ENCODE results near the gene ANKFN1.
"Not testable (repeated sequence)": the region's sequence is repeated elsewhere in the genome, so short reads cannot be mapped to it uniquely, and the experiment has no call there.

ANKFN1 gene

DNA sequence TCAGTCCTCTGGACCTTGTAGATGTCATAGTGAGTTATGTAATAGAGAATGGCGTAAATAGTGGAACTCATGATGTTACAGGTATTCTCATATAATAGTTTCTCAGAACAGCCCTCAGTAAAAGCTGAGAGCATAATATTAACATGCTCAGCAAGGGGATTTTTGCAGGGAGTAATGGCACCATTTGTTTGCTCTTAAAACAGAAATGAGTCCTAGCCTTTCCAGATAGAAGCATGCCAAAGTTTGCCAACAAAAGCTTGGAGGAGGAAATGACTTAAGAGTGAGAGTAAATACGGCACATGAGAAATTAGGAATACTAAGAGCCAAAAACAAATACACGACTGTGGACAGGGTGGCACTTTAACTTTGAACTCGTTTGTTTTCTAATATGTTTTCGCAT, 198.4 kb downstream of the ANKFN1 start:
- no peak for DNase-seq

DNA sequence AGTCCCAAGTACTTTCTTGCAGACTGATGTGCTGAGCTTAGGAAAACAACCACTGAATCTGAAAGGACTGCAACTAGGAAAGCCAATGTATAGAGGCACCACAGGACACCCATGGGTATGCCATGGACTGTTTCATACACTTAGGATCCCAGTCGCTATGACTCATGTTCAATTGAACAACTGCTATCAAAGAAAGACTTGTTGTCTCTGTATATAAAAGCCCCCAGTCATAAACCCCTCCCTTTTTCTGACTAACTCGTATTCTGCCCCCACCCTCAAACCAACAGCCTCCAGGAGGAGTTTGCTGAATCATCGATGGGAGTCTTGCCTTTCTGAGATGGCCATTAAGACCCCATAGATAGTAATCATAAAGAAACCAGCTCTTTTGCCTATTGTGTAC, 205.4 kb downstream of the ANKFN1 start:
- DNase-seq, result no peak

DNA sequence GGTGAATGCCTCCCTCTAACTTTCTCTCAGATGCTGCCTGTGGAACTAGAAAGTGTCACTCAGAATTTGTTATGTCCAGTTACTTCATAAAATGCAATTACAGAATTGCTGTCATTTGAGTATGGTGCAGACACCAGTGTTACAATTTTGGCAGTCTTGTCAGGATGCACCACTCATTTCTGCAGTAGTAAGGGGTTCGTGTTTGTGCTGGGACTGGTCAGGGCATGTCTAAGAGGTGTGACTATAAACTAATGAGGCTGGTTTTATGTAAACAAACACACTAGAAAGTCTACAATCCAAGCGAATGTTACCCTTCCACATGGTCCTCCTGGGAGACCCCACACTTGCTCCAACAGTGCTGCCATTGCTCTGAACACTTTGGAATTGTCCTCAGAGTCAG, 206.2 kb downstream of the ANKFN1 start:
- no peak for DNase-seq

DNA sequence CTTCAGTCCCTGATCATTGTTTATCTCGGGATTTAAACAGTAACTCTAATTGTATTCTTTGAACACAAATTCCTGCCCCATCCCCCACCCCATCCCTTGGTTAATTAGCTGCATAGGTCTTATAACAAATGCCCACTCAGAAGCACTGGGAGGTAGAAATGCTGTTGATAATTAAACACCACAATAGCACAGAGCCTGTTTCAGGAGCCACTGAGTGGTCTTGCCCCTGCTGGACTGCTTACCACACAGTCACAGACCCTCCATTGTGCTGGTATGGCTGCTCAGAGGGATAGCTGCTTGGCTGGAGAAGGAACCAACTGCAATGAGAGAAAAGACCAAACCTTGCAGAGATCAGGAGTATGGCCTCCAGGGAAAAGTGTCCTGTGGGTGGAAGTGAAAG, 214.1 kb downstream of the ANKFN1 start:
- DNase-seq, result no peak

DNA sequence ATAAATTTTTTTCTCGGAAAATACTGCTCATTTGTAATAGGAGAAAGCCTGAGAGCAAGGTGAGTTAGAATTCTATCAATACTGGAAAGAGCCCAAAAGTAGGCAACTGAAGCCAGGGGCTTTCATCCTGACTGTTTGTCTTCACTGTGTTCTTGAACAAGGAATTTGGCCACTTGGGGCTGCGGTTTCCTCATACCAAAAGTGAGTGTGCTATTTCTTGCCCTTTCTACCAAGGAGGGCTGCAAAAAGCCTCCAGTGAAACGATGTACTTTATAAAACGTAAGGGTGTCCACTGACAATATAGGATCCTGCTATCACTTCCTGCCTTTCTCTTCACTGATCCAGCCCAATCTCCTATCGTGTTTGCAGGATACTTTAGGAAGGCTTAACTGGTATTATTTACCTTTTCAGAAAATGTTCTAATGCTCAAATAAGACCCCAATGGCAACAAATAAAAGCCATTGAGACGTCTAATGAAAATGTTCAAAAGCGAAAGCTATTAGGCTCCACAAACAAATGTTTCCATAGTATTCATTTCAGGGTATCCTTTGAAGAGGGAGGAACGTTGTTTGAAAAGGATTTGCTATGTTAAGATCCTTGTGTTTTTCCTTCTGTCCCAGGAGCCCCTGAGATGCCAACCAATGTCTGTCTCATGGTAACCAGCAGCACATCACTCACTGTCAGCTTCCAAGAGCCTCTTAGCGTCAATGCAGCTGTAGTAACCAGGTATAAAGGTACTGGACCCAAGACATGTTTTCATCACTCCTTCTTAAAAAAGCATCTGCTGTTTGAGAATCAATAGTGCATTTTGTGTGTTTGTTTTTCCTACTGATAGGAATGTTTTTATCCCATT, 220.9 kb downstream of the ANKFN1 start:
- no peak for DNase-seq

DNA sequence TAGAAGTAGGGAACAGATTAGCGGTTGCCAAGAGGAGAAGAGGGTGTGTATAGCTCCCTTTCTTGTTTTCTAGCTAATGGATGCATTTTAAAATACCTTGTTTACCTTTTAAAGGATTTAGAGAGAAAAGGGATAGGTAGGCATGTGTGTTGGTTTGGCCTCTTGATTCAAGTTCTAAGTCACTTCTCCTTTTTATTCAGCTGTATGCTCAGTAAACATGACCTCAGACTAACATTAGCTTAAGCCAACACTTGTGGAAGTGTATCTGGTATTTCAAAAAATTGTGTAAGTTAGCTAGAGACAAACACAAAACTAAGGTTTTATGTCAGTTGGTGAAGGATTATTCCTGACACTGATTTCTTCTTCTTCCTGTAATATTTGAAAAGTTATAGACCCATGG, 236.1 kb downstream of the ANKFN1 start:
- DNase-seq, result no peak

DNA sequence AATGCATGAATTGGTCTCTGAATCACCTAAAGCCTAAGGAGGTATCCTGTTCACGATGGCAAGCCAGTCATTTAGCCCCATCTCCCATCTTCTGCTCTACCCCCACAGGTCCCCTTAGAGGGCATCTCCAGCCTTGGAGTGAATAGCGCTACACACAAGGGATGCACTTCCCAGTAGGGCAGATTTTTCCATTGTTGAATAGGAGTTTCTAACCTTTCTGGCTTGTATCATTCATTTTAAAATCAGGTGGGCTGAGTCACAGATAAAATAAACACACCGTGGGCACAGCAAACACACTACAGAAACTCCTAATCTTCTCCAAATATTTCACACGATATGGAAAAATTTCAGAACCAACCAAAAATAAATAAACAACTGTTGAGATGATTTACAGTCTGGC, 239.0 kb downstream of the ANKFN1 start:
- no peak for DNase-seq

DNA sequence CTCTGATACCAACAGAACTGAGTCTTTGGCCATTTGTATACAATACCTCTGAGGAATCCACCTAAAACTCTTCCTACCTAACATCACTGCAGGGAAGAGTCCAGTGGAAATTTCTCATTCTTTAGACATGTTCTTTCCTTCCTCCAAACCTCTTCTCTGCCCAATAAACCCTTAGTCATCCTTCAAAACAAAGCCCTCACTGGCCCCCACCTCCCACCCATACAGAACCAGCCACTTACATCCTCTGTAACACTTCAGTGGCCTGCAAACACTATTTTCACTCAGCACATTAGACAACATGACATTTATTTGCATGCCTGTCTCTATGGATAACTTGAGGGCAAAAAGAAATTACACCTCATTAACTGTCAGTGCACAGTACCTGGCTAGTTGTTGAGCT, 239.9 kb downstream of the ANKFN1 start:
- no peak for DNase-seq

DNA sequence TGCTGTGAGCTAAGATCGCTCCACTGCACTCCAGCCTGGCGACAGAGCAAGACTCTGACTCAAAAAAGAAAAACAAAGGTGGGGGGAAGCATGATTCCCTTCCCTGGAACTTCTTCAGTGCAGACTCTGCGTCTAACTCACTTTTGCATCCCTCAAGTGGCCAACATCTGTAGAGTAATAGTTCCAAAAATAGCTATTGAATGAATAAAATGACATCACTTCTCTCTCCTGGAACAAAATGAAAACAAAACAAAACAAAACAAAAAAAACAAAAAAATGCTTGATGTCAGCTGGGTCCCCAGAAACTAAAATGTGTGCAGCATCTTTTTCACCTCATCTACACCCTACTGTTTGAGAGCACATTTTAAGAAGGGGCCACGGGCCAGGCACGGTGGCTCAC, 242.5 kb downstream of the ANKFN1 start:
- no peak for DNase-seq

DNA sequence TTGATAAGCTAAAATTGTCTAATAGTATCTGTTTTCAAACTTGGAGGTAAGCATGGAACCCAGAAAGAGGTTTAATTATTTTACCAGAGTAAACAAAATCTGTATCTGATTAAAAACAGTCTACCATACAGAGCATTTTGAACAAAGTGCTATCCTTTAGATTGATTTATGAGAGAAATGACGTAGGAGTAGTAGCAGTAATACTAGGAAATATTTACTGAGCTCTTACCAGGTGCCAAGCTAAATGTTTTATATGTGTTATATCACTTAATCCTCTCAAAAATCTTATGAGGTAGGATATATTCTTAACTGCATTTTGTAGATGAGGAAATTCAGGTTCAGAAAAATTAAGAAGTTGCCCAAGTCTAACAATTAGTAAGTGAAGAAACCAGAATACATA, 253.8 kb downstream of the ANKFN1 start:
- DNase-seq, result no peak

DNA sequence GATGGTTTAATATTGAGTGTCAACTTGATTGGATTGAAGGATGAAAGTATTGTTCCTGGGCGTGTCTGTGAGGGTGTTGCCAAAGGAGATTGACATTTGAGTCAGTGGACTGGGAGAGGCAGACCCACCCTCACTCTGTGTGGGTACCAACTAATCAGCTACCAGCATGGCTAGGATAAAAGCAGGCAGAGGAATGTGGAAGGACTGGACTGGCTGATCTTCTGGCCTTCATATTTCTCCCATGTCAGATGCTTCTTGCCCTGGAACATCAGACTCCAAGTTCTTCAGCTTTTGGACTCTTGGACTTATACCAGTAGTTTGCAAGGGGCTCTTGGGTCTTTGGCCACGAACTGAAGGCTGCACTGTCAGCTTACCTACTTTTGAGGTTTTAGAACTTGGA, 259.1 kb downstream of the ANKFN1 start:
- DNase-seq, result not testable (repeated sequence)

DNA sequence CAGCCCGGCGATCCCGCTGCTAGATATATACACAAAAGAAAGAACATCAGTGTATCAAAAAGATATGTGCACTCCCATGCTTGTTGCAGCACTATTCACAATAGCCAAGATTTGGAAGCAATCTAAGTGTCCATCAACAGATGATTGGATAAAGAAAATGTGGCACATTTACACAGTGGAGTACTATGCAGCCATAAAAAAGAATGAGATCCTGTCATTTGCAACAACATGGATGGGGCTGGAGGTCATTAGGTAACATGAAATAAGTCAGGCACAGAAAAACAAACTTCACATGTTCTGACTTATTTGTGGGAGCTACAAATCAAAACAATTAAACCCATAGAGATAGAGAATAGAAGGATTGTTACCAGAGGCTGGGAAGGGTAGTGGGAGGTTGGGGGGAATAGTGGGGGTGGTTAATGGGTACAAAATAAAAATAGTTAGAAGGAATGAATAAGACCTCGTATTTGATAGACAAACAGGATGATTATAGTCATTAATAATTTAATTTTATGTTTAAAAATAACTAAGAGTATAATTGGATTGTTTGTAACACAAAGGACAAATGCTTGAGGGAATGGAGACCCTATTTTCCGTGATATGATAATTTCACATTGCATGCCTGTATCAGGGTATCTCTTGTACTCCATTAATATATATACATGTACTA, 263.5 kb downstream of the ANKFN1 start:
- DNase-seq, result no peak

DNA sequence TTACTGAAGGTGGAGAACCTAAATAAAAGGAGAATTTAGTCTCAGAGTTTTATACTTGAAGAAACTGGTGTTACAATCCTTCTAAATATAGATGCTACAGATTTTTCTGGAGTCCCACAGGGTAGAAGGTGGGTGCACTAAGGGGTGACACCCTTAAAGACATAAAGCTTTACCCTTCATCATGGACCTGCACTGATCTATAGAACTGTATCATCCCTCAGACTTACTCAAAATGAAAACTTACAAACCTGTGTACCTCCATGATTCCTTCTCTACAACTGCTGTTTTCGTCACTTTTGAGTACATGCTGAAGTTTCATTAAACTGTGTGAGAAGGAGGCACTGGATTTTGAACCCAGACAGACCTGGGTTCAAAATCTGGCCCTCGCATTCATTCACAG, 270.7 kb downstream of the ANKFN1 start:
- no peak for DNase-seq

DNA sequence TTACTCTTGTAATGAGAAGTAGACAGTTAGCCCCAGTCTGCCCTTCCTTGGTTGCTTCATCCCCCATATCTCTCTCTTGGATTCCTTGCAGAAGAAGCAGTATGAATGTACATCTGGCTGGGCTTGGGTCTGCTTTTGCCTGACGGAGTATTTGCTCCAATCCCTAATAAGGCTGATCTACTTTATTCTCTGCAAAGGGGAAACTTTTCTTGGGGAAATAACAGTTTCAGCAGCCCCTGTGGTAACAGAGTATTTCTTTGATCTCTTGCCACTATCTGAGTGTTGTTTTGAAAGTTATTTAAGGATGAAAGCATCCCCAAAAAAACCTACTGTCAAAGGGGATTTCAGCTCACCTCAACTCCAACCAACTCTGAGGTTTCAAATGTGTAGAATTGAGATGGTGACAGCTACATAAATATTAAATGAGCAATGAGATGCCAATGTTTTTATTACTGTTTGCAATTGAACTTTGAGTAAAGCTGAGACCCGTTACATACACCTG, 271.3 kb downstream of the ANKFN1 start:
- DNase-seq, result no peak

DNA sequence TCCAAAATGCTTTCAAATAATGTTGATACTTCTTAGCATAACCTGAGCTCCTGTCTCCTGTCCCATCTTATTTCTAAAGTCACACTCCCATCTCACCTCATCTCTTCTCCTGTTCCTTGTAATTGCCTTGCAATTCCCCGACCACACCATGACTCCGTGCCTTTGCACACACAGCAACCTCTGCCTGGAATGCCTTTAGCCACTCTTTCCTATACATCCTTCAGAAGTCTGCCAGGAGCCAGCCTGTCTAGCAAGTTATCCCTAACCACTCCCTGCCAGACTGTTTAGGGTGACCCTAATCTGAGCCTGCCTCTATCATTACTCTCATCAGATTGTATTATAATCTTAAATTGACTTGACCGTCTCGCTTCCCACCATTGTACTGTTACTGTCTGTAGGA, 272.2 kb downstream of the ANKFN1 start:
- DNase-seq, result no peak

DNA sequence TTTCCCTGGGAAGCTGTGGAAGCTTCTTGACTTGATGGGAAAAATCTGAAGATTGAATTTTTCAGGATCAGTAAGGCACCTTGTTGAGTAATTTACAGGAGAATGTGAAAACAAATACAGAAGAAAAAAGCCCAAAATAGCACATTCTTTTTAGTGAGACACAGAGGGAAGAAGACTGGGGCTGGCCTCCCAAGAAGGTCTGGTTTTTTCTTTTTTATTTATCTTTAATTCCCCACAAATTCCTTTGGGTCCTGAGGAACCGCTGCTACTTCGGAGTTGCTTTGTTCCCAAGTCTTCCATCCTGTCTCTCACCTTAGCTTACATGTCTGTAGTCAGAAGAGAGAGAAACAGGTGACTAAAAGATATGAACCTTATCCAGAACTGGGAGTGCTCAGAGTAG, 273.6 kb downstream of the ANKFN1 start:
- DNase-seq, result no peak

DNA sequence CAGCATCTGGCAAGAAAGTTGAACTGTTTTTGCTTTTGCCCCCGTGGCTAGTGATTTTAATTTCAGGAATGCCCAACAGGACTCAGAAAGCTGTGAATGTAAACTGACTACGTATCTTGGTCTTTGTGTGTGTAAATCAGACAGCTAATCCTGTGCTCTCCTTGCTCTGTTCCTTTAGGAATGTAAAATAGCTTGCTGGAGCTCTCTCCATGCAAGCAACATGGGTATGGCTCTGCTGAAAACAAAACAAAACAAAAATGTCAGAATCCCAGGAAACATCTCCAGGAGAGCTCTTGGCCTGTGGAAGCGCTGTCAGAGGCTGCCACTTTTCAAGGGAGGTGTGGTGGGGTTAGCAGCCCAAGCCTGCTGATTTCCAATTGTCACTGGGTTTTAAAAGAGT, 278.5 kb downstream of the ANKFN1 start:
- no peak for DNase-seq

DNA sequence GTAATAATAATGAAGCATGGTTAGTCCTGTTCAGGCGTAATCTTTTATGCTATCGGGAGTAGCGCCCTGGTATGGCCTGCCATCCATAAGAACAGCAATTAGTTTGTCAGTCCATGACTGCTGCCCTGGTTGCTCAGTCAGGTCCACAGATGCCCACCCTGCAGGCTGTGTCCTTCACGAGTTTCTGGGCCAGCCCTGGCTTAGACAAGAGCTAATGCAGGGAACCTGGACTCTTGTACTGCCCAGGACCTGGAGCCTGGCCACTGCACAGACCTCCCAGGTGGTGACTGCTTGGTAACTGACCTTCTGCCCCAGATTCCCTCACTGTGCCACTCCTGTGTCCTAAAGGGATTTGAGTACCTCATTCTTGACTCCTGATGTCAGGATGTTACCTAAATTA, 279.2 kb downstream of the ANKFN1 start:
- no peak for DNase-seq

DNA sequence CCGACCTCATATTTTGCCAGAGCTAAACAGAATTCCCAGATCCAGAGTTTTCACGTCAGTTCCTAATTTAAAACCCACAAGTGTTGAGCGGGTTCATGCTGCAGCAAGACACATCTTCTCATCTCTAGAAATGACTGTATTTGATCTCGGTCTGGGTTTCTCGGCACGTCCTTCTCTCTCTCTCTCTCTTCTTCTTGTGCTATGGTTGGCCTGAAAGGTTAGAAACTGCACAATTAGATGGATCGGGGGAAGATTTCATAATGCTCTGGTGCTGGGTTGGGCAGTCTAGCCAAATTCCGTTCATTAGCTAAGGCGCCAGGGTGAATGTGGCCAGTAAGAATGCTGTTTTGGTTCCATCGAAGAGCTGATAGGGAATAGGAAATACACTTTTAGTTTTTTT, 281.3 kb downstream of the ANKFN1 start:
- no peak for DNase-seq

DNA sequence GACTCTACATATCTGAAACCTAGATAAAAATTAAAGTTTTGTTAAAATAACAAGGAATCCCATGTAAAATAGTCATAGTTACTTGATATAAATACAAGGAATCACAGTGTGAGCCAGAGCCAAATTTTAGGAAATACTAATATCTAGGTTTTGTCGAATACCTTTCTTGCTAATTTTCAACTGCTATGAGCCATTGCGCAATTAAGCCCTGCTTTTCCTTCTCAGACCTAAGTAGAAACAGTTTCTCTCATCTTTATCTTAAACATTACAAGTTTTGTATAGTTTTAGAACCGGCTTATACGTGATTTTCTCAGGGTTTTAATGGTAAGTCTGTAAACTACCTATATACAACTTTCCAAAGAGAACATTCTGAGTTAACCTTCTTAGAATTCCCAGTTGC, 282.9 kb downstream of the ANKFN1 start:
- DNase-seq, result no peak

DNA sequence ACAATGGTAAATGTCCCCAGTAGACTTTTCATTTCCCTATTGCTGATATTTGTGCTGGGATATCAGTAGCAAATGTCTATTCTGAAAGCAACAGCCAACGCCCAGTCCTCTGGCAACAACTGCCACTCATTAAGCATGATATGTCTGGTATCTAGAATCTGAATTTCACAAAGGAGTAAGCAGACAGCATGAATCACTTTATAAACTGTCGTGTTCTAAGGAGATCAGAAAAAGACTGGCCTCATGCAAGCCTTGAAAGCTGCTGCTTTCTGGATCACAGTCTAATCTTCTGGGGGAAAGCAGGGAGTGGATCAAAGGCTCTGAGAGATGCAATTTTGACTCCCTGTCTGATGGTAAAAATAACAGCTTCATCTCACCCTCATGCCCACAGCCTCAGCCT, 287.1 kb downstream of the ANKFN1 start:
- no peak for DNase-seq

DNA sequence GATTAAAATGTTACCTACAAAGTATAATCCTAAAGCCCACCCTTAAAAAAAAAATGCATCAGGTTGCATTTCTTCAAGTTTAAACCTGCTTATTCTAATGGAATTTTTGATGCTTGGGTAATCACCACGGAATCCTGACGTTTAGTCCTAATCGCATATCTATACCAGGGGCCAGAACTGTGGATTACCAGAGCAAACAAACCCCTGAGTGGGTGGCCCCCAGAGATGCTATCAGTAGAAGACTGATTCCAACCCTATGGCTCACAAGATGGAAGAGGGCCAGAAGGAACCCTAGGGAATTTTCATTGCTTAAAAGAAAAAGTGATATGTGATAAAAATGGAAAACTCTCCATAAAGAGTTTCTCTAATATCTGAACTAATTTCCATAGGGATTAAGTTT, 288.0 kb downstream of the ANKFN1 start:
- no peak for DNase-seq

DNA sequence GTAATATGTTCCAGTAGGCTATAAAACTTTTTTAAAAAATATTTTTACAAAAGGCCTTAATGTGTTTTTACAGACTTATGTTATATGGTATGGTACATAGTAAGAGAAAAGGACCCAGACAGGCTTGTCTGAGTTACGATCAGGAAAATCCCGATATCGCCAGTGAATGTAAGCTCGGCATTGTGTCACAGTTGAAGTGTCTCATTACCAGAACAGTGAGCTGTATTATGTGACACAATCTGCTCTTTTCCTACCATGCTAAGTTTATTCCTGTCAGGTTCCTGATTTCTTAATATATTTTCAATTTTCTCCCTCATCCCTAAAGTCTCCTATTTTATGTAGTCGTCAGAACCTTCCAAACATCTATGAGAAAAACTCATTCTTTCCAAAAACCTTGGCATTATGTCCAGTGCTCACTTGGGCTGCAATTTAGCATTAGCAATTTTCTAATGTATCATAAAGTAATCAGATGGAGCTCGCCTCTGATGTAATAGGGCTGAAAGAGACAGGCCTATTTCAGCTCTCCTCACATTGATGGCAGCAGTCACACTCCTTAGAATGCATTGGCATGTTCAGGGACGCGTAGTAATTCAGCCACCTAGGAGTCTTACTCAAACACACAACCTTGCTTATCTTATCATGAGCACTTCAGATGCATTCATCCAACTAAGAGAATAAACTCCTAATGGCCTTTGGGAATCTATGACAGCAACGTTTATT, 292.6 kb downstream of the ANKFN1 start:
- no peak for DNase-seq

DNA sequence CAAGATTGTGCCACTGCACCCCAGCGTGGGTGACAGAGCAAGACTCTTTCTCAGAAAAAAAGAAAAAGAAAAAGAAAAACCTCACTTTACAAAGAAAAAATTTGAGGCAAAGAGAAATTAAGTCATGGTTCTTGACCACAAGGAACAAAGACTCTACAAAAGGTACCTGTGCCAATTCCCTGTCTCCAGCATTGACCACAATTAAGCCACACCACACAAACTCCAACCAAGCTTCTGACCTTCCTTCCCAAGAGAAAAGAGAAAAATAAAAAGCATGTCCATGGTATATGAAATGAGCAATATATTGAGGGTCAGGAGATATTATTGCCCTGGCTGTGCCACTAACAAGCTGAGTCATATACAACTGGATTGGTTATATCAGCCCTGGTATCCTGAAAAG, 293.9 kb downstream of the ANKFN1 start:
- DNase-seq, result no peak

Measured in NCI-H2227 treated with DMSO at 0.1 percent for 48 hours (cell line).